K562 (cell line): ENCODE data around the gene MAZ. TPM values are rescaled to one million over a fixed set of nuclear protein-coding genes. Genes with fewer than 3 reads are reported as not detected.

Source experiments
- GATA2 ChIP-seq: sonication (generic); formaldehyde crosslinking; IDR thresholded peaks from 2 replicates; pipeline ENCODE4 v1.4.0; 2020; ENCODE audit warnings: mild to moderate bottlenecking, missing genetic modification reagents
- JUN ChIP-seq, 2 experiments: sonication (generic) in 1 of 2; formaldehyde crosslinking in 1 of 2; IDR thresholded peaks; 2 replicates each; pipeline versions ENCODE4 v1.6.1 to v1.8.0; 2012 to 2022; ENCODE audit warnings: borderline replicate concordance in 2 of 2, mild to moderate bottlenecking in 2 of 2, improper control_type of control experiment in 1 of 2, low read depth in 1 of 2, low read length in 1 of 2, missing genetic modification reagents in 1 of 2
- LARP7 ChIP-seq: fragments of 450-650 bp; IDR thresholded peaks from 2 replicates; pipeline ENCODE4 v1.6.1; 2016
- MAZ ChIP-seq, 2 experiments: fragments of 450-650 bp in 1 of 2; sonication (generic) in 1 of 2; formaldehyde crosslinking; IDR thresholded peaks in 1 of 2; conservative IDR thresholded peaks in 1 of 2; 2 replicates each; pipeline versions ENCODE4 v1.4.0 to v1.5.0; 2020; ENCODE audit warnings: mild to moderate bottlenecking in 1 of 2, missing genetic modification reagents in 1 of 2
- SIN3A ChIP-seq, 2 experiments: fragments of 150-350 bp in 1 of 2; IDR thresholded peaks; 2 replicates each; pipeline ENCODE4 v1.6.1; 2011 to 2016; ENCODE audit warnings: borderline replicate concordance in 2 of 2, low read depth in 2 of 2, low read length in 2 of 2, mild to moderate bottlenecking in 2 of 2, moderate library complexity in 2 of 2; ENCODE audit not compliant: control insufficient read depth in 1 of 2
- SIRT6 ChIP-seq: IDR thresholded peaks from one replicate; pipeline ENCODE4 v1.6.1; 2012; ENCODE audit warnings: low read depth, mild to moderate bottlenecking, control low read depth, inconsistent platforms, low read length, moderate library complexity
- SUPT5H ChIP-seq: fragments of 450-650 bp; IDR thresholded peaks from 2 replicates; pipeline ENCODE4 v1.6.1; 2016
- TSC22D4 ChIP-seq: fragments of 450-650 bp; IDR thresholded peaks from 2 replicates; pipeline ENCODE4 v1.6.1; 2016; ENCODE audit warnings: missing genetic modification characterization, missing biosample characterization, control low read depth
- ZNF184 ChIP-seq: sonication (generic); formaldehyde crosslinking; IDR thresholded peaks from 2 replicates; pipeline ENCODE4 v1.5.0; 2020; ENCODE audit warnings: missing genetic modification reagents
- ZNF668 ChIP-seq: fragments of 250-450 bp; sonication (Bioruptor Pico); IDR thresholded peaks from 2 replicates; pipeline ENCODE4 v1.8.0; 2022; ENCODE audit warnings: mild to moderate bottlenecking, inconsistent platforms
- ZNF75A ChIP-seq: fragments of 450-650 bp; formaldehyde crosslinking; IDR thresholded peaks from 2 replicates; pipeline ENCODE4 v1.4.0; 2020; ENCODE audit warnings: mild to moderate bottlenecking
- ZSCAN32 ChIP-seq: fragments of 450-650 bp; formaldehyde crosslinking; IDR thresholded peaks from 2 replicates; pipeline ENCODE4 v1.4.0; 2020; ENCODE audit warnings: mild to moderate bottlenecking, moderate library complexity
- polyA plus RNA-seq, 8 experiments: library from polyadenylated mRNA; depleted of rRNA in 4 of 8; stranded (reverse) in 5 of 8; unstranded in 3 of 8; fragments of >200 nt; fragmentation: Nextera tagmentation in 2 of 8; fragmentation: Illumina TruSeq in 1 of 8; extraction: Ambion mirVana in 2 of 8; extraction: Trizol in 1 of 8; gene quantifications; 2 replicates each; pipeline versions ENCODE4 v1.2.1 to v1.2.3, GENCODE V29; 2011 to 2014; ENCODE audit warnings: inconsistent platforms in 1 of 8, missing spikeins in 1 of 8
- total RNA-seq, 7 experiments: library from RNA; depleted of rRNA in 6 of 7; stranded (reverse); fragments of >200 nt in 6 of 7; fragmentation: Illumina TruSeq in 2 of 7; extraction: Trizol in 2 of 7; gene quantifications; 2 replicates each; pipeline versions ENCODE4 v1.2.1 to v1.2.3, GENCODE V29; 2011 to 2021; ENCODE audit warnings: low replicate concordance in 1 of 7
- TF ChIP-seq, protein P1 (sequence below), 2 experiments: fragments of 450-650 bp; IDR thresholded peaks; 2 replicates each; pipeline ENCODE4 v1.6.1; 2016; ENCODE audit warnings: mild to moderate bottlenecking in 2 of 2, borderline replicate concordance in 1 of 2, low read depth in 1 of 2, moderate library complexity in 1 of 2
- TF ChIP-seq, protein P2 (sequence below): sonication (generic); formaldehyde crosslinking; IDR thresholded peaks from 2 replicates; pipeline ENCODE4 v1.8.1; 2023; ENCODE audit warnings: mild to moderate bottlenecking, missing genetic modification reagents, moderate library complexity

Gene MAZ
- total and polyA plus RNA-seq, 9 of the 15 experiments (the other 6 are each of a cell fraction or from before 2014, with no cell fraction given), result 45.4 to 532 (median 250) TPM

DNA sequence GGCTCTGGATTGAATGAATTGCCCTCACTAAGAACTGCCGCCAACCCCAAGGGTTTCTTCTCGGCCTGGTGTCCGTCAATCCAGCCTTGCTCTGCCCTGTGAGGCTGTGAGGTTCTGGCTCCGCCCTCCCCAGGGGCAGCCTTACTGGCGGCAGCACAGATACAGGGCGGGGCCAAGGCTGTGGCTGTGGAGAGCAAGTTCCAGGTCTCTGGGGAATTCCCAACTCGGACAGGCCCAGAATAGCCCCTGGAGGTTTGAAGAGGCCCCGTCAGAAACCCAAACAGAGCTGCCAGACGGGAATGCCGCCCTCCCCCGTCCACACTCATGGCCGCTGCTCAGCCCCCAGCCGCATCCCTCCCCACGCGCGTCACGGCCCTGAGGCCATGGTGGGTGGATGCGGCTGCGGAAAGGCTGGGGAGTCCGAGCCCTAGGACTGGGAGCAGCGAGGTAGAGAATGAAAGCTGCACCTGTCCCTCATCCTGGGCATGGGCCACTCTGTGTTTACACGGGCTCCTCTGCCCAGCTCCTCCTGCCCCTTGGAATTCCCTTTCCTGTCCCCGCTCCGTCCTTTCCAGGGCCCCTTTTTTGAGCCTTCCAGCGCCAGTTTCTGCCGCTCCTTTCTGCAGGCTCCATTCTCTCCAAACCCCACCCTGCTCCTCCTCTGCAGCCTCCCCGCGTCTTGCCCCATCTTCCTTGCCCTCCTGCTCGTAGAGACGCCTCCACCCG lies 5.0 kb downstream of the MAZ start (continued):
- TF ChIP-seq ZNF184 (CRISPR knock-in tag), result no peak
- peak; percentile 69 to 73; a peak in 1 of 4 replicates for TF ChIP-seq SIN3A (IDR thresholded peaks at IDR 0.05; ENCODE audit: borderline replicate concordance in 2 of 2, control insufficient read depth in 1 of 2, low read depth in 2 of 2, low read length in 2 of 2)
- TF ChIP-seq JUN (IDR thresholded peaks at IDR 0.05; ENCODE audit: borderline replicate concordance, low read depth, low read length), result no peak
- no peak for TF ChIP-seq JUN (CRISPR knock-in tag; IDR thresholded peaks at IDR 0.05; ENCODE audit: borderline replicate concordance)
- TF ChIP-seq LARP7, result peak; percentile 65; the same call in 1 of the 2 replicates
- TF ChIP-seq GATA2 (CRISPR knock-in tag), result no peak
- TF ChIP-seq MAZ (CRISPR knock-in tag; conservative IDR thresholded peaks at IDR 0.05 in 1 of 2, IDR thresholded peaks at IDR 0.05 in 1 of 2), result peak in 1 of 2 experiments; percentile 40; a peak in 2 of 4 replicates
- no peak for TF ChIP-seq TSC22D4 (tag)
- TF ChIP-seq, protein P1, sequence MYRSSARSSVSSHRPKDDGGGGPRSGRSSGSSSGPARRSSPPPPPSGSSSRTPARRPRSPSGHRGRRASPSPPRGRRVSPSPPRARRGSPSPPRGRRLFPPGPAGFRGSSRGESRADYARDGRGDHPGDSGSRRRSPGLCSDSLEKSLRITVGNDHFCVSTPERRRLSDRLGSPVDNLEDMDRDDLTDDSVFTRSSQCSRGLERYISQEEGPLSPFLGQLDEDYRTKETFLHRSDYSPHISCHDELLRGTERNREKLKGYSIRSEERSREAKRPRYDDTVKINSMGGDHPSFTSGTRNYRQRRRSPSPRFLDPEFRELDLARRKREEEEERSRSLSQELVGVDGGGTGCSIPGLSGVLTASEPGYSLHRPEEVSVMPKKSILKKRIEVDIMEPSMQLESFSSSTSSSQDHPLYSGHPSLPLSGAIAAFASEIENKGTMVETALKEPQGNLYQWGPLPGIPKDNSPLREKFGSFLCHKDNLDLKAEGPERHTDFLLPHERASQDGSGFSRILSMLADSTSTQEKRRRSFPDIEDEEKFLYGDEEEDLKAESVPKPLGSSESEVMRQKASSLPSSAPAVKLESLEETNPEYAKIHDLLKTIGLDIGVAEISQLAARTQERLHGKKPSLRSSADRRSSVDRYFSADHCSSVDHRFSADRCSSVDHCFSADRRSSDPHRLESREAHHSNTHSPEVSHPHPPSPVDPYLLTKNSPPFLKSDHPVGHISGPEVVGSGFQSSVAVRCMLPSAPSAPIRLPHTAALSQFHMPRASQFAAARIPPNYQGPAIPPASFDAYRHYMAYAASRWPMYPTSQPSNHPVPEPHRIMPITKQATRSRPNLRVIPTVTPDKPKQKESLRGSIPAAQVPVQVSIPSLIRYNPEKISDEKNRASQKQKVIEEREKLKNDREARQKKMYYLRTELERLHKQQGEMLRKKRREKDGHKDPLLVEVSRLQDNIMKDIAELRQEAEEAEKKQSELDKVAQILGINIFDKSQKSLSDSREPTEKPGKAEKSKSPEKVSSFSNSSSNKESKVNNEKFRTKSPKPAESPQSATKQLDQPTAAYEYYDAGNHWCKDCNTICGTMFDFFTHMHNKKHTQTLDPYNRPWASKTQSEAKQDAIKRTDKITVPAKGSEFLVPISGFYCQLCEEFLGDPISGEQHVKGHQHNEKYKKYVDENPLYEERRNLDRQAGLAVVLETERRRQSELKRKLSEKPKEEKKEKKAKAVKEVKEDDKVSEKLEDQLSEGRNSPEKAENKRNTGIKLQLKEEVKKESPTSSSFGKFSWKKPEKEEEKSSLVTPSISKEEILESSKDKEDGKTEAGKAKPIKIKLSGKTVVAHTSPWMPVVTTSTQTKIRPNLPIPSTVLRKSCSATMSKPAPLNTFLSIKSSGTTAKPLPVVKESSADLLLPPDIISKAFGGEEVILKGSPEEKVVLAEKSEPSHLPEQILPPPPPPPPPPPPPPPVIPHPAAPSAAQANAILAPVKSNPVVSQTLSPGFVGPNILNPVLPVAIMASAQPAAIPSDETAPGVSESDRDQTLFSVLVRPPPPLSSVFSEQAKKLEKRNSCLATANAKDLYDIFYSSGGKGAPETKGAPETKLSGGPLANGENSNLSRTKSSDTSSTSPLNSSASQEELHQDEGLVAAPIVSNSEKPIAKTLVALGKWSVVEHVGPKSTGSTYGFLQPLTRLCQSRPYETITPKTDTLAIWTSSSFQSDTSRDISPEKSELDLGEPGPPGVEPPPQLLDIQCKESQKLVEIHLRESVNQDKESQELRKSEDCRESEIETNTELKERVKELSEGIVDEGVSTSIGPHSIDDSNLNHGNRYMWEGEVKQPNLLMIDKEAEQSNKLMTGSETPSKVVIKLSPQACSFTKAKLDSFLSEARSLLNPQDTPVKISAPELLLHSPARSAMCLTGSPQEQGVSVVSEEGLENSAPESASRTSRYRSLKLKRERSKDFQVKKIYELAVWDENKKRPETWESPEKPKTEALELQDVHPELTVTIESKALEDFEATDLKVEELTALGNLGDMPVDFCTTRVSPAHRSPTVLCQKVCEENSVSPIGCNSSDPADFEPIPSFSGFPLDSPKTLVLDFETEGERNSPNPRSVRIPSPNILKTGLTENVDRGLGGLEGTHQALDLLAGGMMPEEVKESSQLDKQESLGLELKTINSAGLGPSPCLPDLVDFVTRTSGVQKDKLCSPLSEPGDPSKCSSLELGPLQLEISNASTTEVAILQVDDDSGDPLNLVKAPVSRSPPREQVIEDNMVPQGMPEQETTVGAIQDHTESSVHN (IDR thresholded peaks at IDR 0.05; ENCODE audit: borderline replicate concordance in 1 of 2, low read depth in 1 of 2), result no peak
- TF ChIP-seq ZSCAN32, result no peak
- no peak for TF ChIP-seq ZNF75A (CRISPR knock-in tag)
- TF ChIP-seq, protein P2, sequence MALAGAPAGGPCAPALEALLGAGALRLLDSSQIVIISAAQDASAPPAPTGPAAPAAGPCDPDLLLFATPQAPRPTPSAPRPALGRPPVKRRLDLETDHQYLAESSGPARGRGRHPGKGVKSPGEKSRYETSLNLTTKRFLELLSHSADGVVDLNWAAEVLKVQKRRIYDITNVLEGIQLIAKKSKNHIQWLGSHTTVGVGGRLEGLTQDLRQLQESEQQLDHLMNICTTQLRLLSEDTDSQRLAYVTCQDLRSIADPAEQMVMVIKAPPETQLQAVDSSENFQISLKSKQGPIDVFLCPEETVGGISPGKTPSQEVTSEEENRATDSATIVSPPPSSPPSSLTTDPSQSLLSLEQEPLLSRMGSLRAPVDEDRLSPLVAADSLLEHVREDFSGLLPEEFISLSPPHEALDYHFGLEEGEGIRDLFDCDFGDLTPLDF (CRISPR knock-in tag), result no peak
- TF ChIP-seq SUPT5H, result peak; percentile 72
- no peak for TF ChIP-seq SIRT6
- no peak for TF ChIP-seq ZNF668 (CRISPR knock-in tag)
